Loucy (cell line): Measurements from ENCODE around the gene PRSS12.

Experiments
- H2AFZ ChIP-seq: fragments of 200-600 bp; sonication (generic); 2 replicates; pipeline ENCODE4 v1.6.0; 2016; ENCODE audit warnings: antibody characterized with exemption, mild to moderate bottlenecking, low read length, moderate library complexity
- H3F3A ChIP-seq: fragments of 200-600 bp; 2 replicates; pipeline ENCODE4 v1.6.0; 2016; ENCODE audit warnings: antibody characterized with exemption, low read depth, mild to moderate bottlenecking
- H3K27me3 ChIP-seq: fragments of 200-600 bp; sonication (generic); 2 replicates; pipeline ENCODE4 v1.6.1; 2014; ENCODE audit warnings: low read length, mild to moderate bottlenecking; ENCODE audit not compliant: insufficient read depth, poor library complexity, severe bottlenecking
- H3K36me3 ChIP-seq: fragments of 200-600 bp; sonication (generic); 2 replicates; pipeline ENCODE4 v1.6.1; 2016; ENCODE audit warnings: low read length; ENCODE audit not compliant: insufficient read depth
- H3K4me1 ChIP-seq: fragments of 200-600 bp; sonication (generic); 2 replicates; pipeline ENCODE4 v1.5.1; 2014; ENCODE audit warnings: low read length, mild to moderate bottlenecking; ENCODE audit not compliant: insufficient read depth, poor library complexity, severe bottlenecking
- H3K4me2 ChIP-seq: fragments of 200-600 bp; sonication (generic); 2 replicates; pipeline ENCODE4 v1.6.0; 2014; ENCODE audit warnings: antibody characterized with exemption, low read length, low read depth, mild to moderate bottlenecking; ENCODE audit not compliant: poor library complexity, severe bottlenecking
- H3K4me3 ChIP-seq: fragments of 200-600 bp; sonication (generic); 2 replicates; pipeline ENCODE4 v1.5.1; 2014; ENCODE audit warnings: low read length, mild to moderate bottlenecking, mixed read lengths; ENCODE audit not compliant: poor library complexity, severe bottlenecking
- H3K79me2 ChIP-seq: fragments of 200-600 bp; sonication (generic); 2 replicates; pipeline ENCODE4 v1.6.1; 2014; ENCODE audit warnings: low read length; ENCODE audit not compliant: insufficient read depth
- H3K9ac ChIP-seq: fragments of 200-600 bp; sonication (generic); 2 replicates; pipeline ENCODE4 v1.6.0; 2014; ENCODE audit warnings: mild to moderate bottlenecking, low read depth, low read length, moderate library complexity; ENCODE audit not compliant: poor library complexity, severe bottlenecking
- H3K9me2 ChIP-seq: fragments of 200-600 bp; sonication (generic); replicated peaks from 2 replicates; pipeline ENCODE4 v1.6.1; 2016; ENCODE audit warnings: low read depth, low read length, mixed read lengths
- H3K9me3 ChIP-seq: fragments of 200-600 bp; sonication (generic); 2 replicates; pipeline ENCODE4 v1.6.1; 2014; ENCODE audit warnings: mild to moderate bottlenecking, antibody characterized with exemption, low read length, low read depth; ENCODE audit not compliant: insufficient read depth
- H4K20me1 ChIP-seq: fragments of 200-600 bp; sonication (generic); 2 replicates; pipeline ENCODE4 v1.6.0; 2014; ENCODE audit warnings: antibody characterized with exemption, low read length, mild to moderate bottlenecking; ENCODE audit not compliant: insufficient read depth, poor library complexity, severe bottlenecking
- EZH2phosphoT487 ChIP-seq: fragments of 200-600 bp; IDR thresholded peaks from 2 replicates; pipeline ENCODE4 v1.6.1; 2018; ENCODE audit warnings: antibody characterized with exemption, mild to moderate bottlenecking, moderate library complexity, borderline replicate concordance
- TF ChIP-seq, protein P1 (sequence below): fragments of 200-600 bp; sonication (generic); conservative IDR thresholded peaks from 2 replicates; pipeline ENCODE4 v1.5.1; 2014; ENCODE audit warnings: mild to moderate bottlenecking, antibody characterized with exemption, low read length

The PRSS12 gene

DNA sequence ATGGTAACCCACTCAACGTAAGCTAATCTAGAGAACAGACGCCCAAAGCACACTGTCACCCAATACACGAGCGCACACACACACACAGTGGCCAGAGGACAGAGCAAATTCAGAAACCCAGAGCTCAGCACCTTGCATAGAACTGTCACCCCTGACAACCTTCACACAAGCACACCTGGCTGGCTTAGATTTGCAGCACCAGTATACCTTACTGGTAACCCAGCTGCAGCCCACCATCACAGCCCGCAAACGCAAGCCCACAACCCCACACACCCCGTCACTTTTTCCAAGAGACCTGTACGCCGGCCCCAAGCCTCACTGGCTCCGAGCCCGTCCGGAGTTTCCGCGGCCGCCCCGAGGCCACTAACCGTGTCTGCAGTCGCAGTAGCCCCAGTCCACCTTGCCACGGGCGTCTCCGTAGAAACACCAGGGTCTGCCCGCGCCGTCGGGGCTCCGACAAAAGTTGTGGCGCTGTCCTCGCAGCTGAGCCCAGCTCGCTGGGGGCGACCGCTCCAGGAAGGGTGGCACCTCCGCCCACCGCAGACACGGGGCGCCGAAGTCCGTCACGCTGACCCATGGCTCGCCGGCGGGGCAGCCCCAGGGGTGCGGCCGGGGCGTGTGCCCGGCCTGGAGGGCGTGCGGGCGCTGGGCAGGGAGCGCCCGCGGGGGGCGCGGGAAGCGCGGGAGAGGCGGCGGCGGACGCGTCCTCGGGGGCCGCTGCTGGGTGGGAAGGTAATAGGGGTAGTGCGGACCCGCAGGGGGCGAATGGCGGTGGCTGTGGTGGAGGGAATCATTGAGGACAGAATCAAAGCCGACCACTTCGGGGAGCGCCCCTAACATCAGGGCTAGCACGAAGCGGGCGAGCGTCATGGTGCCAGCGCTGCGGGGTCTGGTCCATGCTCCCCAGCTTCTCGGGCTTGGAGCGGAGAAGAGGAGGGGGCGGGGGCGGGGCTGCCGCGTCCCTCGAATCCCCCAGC is 664 bp downstream of the PRSS12 start:
- Histone ChIP-seq H3K4me3 (no peak overlapping the region), H2AFZ (no peak overlapping the region), H3K9me2 (no peaks in the 10 kb centered on the region), H4K20me1 (no peaks in the 10 kb centered on the region), H3K27me3 (no peaks in the 10 kb centered on the region), H3K9ac (no peak overlapping the region), H3K9me3 (no peaks in the 10 kb centered on the region), H3F3A (no peaks in the 10 kb centered on the region), H3K4me1 (no peaks in the 10 kb centered on the region), H3K79me2 (no peaks in the 10 kb centered on the region), H3K4me2 (no peak overlapping the region), H3K36me3 (no peaks in the 10 kb centered on the region)
- TF ChIP-seq, protein P1, sequence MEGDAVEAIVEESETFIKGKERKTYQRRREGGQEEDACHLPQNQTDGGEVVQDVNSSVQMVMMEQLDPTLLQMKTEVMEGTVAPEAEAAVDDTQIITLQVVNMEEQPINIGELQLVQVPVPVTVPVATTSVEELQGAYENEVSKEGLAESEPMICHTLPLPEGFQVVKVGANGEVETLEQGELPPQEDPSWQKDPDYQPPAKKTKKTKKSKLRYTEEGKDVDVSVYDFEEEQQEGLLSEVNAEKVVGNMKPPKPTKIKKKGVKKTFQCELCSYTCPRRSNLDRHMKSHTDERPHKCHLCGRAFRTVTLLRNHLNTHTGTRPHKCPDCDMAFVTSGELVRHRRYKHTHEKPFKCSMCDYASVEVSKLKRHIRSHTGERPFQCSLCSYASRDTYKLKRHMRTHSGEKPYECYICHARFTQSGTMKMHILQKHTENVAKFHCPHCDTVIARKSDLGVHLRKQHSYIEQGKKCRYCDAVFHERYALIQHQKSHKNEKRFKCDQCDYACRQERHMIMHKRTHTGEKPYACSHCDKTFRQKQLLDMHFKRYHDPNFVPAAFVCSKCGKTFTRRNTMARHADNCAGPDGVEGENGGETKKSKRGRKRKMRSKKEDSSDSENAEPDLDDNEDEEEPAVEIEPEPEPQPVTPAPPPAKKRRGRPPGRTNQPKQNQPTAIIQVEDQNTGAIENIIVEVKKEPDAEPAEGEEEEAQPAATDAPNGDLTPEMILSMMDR = no peak
- TF ChIP-seq EZH2phosphoT487 = no peak

DNA sequence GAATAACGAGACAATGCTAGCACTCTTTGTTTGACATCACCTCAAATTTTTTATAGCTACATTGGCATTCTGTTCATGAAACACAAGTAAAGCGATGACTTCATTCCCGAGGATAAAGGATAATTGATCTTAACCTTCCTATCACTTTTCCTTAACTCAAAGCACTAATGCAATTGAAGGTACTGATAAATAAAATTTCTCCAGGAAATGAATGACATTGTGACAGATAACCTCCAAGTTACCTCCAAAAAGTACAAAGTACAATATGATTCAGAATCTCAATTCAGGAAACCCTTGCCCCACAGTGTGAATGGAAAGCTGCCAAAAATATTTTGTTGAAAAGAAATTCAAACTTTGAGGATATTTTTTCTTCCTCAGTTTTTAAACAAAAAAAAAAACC is 1.8 kb downstream of the PRSS12 start:
- H3K4me1 ChIP-seq = no peaks in the 10 kb centered on the region

DNA sequence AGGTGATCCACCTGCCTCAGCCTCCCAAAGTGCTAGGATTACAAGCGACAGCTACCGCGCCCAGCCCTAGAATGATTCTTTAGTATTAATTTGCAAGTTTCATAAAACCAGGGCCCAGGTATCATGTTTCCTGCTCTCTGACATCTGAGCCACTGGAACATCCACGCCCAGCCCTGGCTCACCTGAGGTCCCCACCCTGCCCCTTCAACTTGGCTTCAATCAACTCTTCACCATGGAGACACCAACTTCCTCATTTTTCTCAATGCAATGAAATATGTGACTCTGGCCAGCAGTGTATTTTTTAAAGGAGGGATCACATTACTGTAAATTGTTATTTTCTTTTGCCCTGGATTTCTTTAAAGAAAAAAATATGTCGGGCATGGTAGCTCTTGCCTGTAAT is 3.9 kb downstream of the PRSS12 start:
- no peak overlapping the region for H3K4me3 ChIP-seq
- no peaks in the 10 kb centered on the region for H3K9me3 ChIP-seq
- H3K9me2 ChIP-seq = no peaks in the 10 kb centered on the region
- no peaks in the 10 kb centered on the region for H4K20me1 ChIP-seq
- no peaks in the 10 kb centered on the region for H3F3A ChIP-seq
- no peaks in the 10 kb centered on the region for H3K27me3 ChIP-seq
- H3K36me3 ChIP-seq = no peaks in the 10 kb centered on the region
- no peak overlapping the region for H3K4me2 ChIP-seq
- TF ChIP-seq, protein P1 = no peak
- no peak for TF ChIP-seq EZH2phosphoT487
- no peak overlapping the region for H3K9ac ChIP-seq
- no peaks in the 10 kb centered on the region for H3K4me1 ChIP-seq
- H3K79me2 ChIP-seq = no peaks in the 10 kb centered on the region
- H2AFZ ChIP-seq = no peak overlapping the region

More for the DNA sequence above, 1.8 kb downstream of the PRSS12 start:
- H3K9ac ChIP-seq = no peak overlapping the region
- TF ChIP-seq, protein P1 = no peak
- TF ChIP-seq EZH2phosphoT487 = no peak
- H4K20me1 ChIP-seq = no peaks in the 10 kb centered on the region
- H2AFZ ChIP-seq = no peak overlapping the region
- H3K27me3 ChIP-seq = no peaks in the 10 kb centered on the region
- no peak overlapping the region for H3K4me2 ChIP-seq
- H3K79me2 ChIP-seq = no peaks in the 10 kb centered on the region
- H3K9me2 ChIP-seq = no peaks in the 10 kb centered on the region
- H3F3A ChIP-seq = no peaks in the 10 kb centered on the region
- no peaks in the 10 kb centered on the region for H3K36me3 ChIP-seq
- no peak overlapping the region for H3K4me3 ChIP-seq
- no peaks in the 10 kb centered on the region for H3K9me3 ChIP-seq
